ENCODE data around the gene ZNF680. TPM values are rescaled to one million over a fixed set of nuclear protein-coding genes. Genes with fewer than 3 reads are reported as not detected.
A peak's percentile ranks its signal among the peaks of the same experiment; 100 is the strongest.

The ZNF680 gene
- 10 to 100 TPM; 13.0 to 13.5 TPM for total RNA-seq

GRCh38 chr7:64562626-64563278 lies at the start of gene ZNF680:
Gene ZNF680 (minus strand): TSS chr7:64563071. CDS start chr7:64562954, 117 bp downstream.
- H3K4me3 Mint-ChIP-seq = peak within 1 kb of the TSS; percentile 97
- intact Hi-C loops (cut with micrococcal nuclease) = loop anchor here (1.0 to 10.0 kb wide), 6 partner anchors 105 to 812 kb away; partner anchors contain the start of genes ZNF107, ZNF138, ZNF273 and ZNF92
- H3K27me3 Mint-ChIP-seq = no peaks in the 10 kb centered on the region
- ChIA-PET POLR2A (interaction anchor here (0.7 to 2.1 kb wide), 7 partner anchors 9 to 444 kb away, joined by 3 to 14 read pairs (median 3); partner anchors contain the start of genes ERV3-1, ZNF107 and ZNF736), CTCF (interaction anchor here (0.7 to 1.6 kb wide), 3 partner anchors 63 to 249 kb away, joined by 3 to 4 read pairs (median 3); partner anchors contain the start of gene ZNF736)
- H3K36me3 Mint-ChIP-seq = peaks cover 24% of the 10 kb centered on the region
- DNase-seq = peak; percentile 95
- H3K4me1 Mint-ChIP-seq (ENCODE audit: low read depth) = peaks cover 16% of the 10 kb centered on the region
- peak within 1 kb of the TSS; percentile 96 for H3K27ac Mint-ChIP-seq
- peaks cover 9% of the 10 kb centered on the region for H3K9me3 Mint-ChIP-seq

GRCh38 chr7:64612452-64612851 lies 49.6 kb upstream of the ZNF680 start:
- no peak for DNase-seq
- Mint-ChIP-seq H3K27ac (no peak overlapping the region), H3K36me3 (no peaks in the 10 kb centered on the region), H3K4me1 (ENCODE audit: low read depth) (no peaks in the 10 kb centered on the region), H3K4me3 (no peak overlapping the region), H3K27me3 (no peaks in the 10 kb centered on the region), H3K9me3 (no peaks in the 10 kb centered on the region)
- CTCF ChIA-PET = no interaction called here
- intact Hi-C loops (cut with micrococcal nuclease) = no loop called here
- POLR2A ChIA-PET = no interaction called here

- Mint-ChIP-seq H3K27me3 (no peaks in the 10 kb centered on the region), H3K4me3 (no peak overlapping the region), H3K9me3 (no peaks in the 10 kb centered on the region), H3K4me1 (ENCODE audit: low read depth) (no peaks in the 10 kb centered on the region), H3K27ac (no peak overlapping the region), H3K36me3 (no peaks in the 10 kb centered on the region)
- intact Hi-C loops (cut with micrococcal nuclease) = no loop called here
- POLR2A ChIA-PET = no interaction called here
- CTCF ChIA-PET = no interaction called here
- DNase-seq = no peak
These were observed 48.8 kb upstream of the ZNF680 start for GRCh38 chr7:64611717-64612116.

- no peaks in the 10 kb centered on the region for H3K36me3 Mint-ChIP-seq
- CTCF ChIA-PET = no interaction called here
- POLR2A ChIA-PET = no interaction called here
- intact Hi-C loops (cut with micrococcal nuclease) = no loop called here
- no peaks in the 10 kb centered on the region for H3K27me3 Mint-ChIP-seq
- no peak for DNase-seq
- H3K9me3 Mint-ChIP-seq = no peaks in the 10 kb centered on the region
- H3K4me3 Mint-ChIP-seq = no peak overlapping the region
- H3K4me1 Mint-ChIP-seq (ENCODE audit: low read depth) = no peaks in the 10 kb centered on the region
- no peak overlapping the region for H3K27ac Mint-ChIP-seq
These were observed 48.1 kb upstream of the ZNF680 start for GRCh38 chr7:64610997-64611396.

GRCh38 chr7:64608116-64608910 lies 45.4 kb upstream of the ZNF680 start:
- Mint-ChIP-seq H3K4me1 (ENCODE audit: low read depth) (no peaks in the 10 kb centered on the region), H3K9me3 (no peaks in the 10 kb centered on the region), H3K27me3 (no peaks in the 10 kb centered on the region), H3K4me3 (no peak overlapping the region), H3K27ac (no peak overlapping the region), H3K36me3 (no peaks in the 10 kb centered on the region)
- intact Hi-C loops (cut with micrococcal nuclease) = no loop called here
- CTCF ChIA-PET = no interaction called here
- DNase-seq = no peak
- POLR2A ChIA-PET = no interaction called here

- intact Hi-C loops (cut with micrococcal nuclease) = no loop called here
- ChIA-PET POLR2A (no interaction called here), CTCF (no interaction called here)
- H3K4me1 Mint-ChIP-seq (ENCODE audit: low read depth) = no peaks in the 10 kb centered on the region
- H3K4me3 Mint-ChIP-seq = no peak overlapping the region
- no peaks in the 10 kb centered on the region for H3K36me3 Mint-ChIP-seq
- H3K27me3 Mint-ChIP-seq = no peaks in the 10 kb centered on the region
- no peaks in the 10 kb centered on the region for H3K9me3 Mint-ChIP-seq
- DNase-seq = no peak
- H3K27ac Mint-ChIP-seq = no peak overlapping the region
These were observed 43.5 kb upstream of the ZNF680 start for GRCh38 chr7:64606385-64606784.

- intact Hi-C loops (cut with micrococcal nuclease) = no loop called here
- no peaks in the 10 kb centered on the region for H3K9me3 Mint-ChIP-seq
- no peaks in the 10 kb centered on the region for H3K27me3 Mint-ChIP-seq
- H3K27ac Mint-ChIP-seq = no peak overlapping the region
- POLR2A ChIA-PET = no interaction called here
- H3K36me3 Mint-ChIP-seq = no peaks in the 10 kb centered on the region
- no peaks in the 10 kb centered on the region for H3K4me1 Mint-ChIP-seq (ENCODE audit: low read depth)
- H3K4me3 Mint-ChIP-seq = no peak overlapping the region
- CTCF ChIA-PET = no interaction called here
- no peak for DNase-seq
These were observed 40.4 kb upstream of the ZNF680 start for GRCh38 chr7:64603271-64603670.

- no peak overlapping the region for H3K4me3 Mint-ChIP-seq
- DNase-seq = no peak
- H3K4me1 Mint-ChIP-seq (ENCODE audit: low read depth) = no peaks in the 10 kb centered on the region
- intact Hi-C loops (cut with micrococcal nuclease) = no loop called here
- no peaks in the 10 kb centered on the region for H3K36me3 Mint-ChIP-seq
- ChIA-PET POLR2A (no interaction called here), CTCF (no interaction called here)
- no peak overlapping the region for H3K27ac Mint-ChIP-seq
- no peaks in the 10 kb centered on the region for H3K27me3 Mint-ChIP-seq
- no peaks in the 10 kb centered on the region for H3K9me3 Mint-ChIP-seq
These were observed 39.6 kb upstream of the ZNF680 start for GRCh38 chr7:64602518-64602917.

- ChIA-PET CTCF (no interaction called here), POLR2A (no interaction called here)
- no peak overlapping the region for H3K27ac Mint-ChIP-seq
- intact Hi-C loops (cut with micrococcal nuclease) = no loop called here
- no peak for DNase-seq
- H3K9me3 Mint-ChIP-seq = no peaks in the 10 kb centered on the region
- H3K4me1 Mint-ChIP-seq (ENCODE audit: low read depth) = no peaks in the 10 kb centered on the region
- H3K27me3 Mint-ChIP-seq = no peaks in the 10 kb centered on the region
- H3K36me3 Mint-ChIP-seq = no peaks in the 10 kb centered on the region
- H3K4me3 Mint-ChIP-seq = no peak overlapping the region
These were observed 39.2 kb upstream of the ZNF680 start for GRCh38 chr7:64602086-64602485.

GRCh38 chr7:64599359-64599758 lies 36.5 kb upstream of the ZNF680 start:
- intact Hi-C loops (cut with micrococcal nuclease) = no loop called here
- Mint-ChIP-seq H3K4me1 (ENCODE audit: low read depth) (no peaks in the 10 kb centered on the region), H3K4me3 (no peak overlapping the region), H3K27me3 (no peaks in the 10 kb centered on the region), H3K9me3 (no peaks in the 10 kb centered on the region), H3K36me3 (no peaks in the 10 kb centered on the region), H3K27ac (no peak overlapping the region)
- DNase-seq = no peak
- ChIA-PET CTCF (no interaction called here), POLR2A (no interaction called here)

GRCh38 chr7:64590971-64591370 lies 28.1 kb upstream of the ZNF680 start:
- H3K4me3 Mint-ChIP-seq = no peak overlapping the region
- H3K36me3 Mint-ChIP-seq = no peaks in the 10 kb centered on the region
- intact Hi-C loops (cut with micrococcal nuclease) = no loop called here
- POLR2A ChIA-PET = no interaction called here
- H3K27ac Mint-ChIP-seq = no peak overlapping the region
- no peak for DNase-seq
- CTCF ChIA-PET = no interaction called here
- peaks cover 2% of the 10 kb centered on the region for H3K27me3 Mint-ChIP-seq
- no peaks in the 10 kb centered on the region for H3K4me1 Mint-ChIP-seq (ENCODE audit: low read depth)
- peaks cover 8% of the 10 kb centered on the region for H3K9me3 Mint-ChIP-seq

- DNase-seq = no peak
- Mint-ChIP-seq H3K27ac (no peak overlapping the region), H3K4me3 (no peak overlapping the region), H3K9me3 (peaks cover 3% of the 10 kb centered on the region), H3K36me3 (no peaks in the 10 kb centered on the region), H3K4me1 (ENCODE audit: low read depth) (no peaks in the 10 kb centered on the region), H3K27me3 (no peaks in the 10 kb centered on the region)
- intact Hi-C loops (cut with micrococcal nuclease) = no loop called here
- ChIA-PET POLR2A (no interaction called here), CTCF (no interaction called here)
These were observed 19.3 kb upstream of the ZNF680 start for GRCh38 chr7:64581926-64582894.

Measured in activated CD4-positive, alpha-beta memory T cell treated with anti-CD3 and anti-CD28 coated beads for 36 hours (primary cell).